Measurements from ENCODE around the gene SOCS7.

Gene SOCS7

DNA sequence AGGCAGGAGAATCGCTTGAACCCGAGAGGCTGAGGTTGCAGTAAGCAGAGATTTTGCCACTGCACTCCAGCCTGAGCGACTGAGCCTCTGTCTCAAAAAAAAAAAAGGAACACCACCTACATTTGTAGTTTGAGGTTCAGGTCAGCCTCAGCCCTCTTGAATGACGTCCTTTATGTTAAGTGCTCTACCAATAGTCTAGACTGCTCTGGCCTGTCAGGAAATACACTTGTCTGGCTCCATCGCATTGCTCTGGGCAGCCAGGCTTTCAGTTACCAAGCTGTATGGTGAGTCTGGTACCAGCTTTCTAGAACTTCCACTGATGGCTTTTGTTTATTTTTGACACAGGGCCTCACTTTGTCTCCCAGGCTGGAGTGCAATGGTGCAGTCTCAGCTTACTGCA is 11.4 kb downstream of the SOCS7 start:
- no peak for DNase-seq

DNA sequence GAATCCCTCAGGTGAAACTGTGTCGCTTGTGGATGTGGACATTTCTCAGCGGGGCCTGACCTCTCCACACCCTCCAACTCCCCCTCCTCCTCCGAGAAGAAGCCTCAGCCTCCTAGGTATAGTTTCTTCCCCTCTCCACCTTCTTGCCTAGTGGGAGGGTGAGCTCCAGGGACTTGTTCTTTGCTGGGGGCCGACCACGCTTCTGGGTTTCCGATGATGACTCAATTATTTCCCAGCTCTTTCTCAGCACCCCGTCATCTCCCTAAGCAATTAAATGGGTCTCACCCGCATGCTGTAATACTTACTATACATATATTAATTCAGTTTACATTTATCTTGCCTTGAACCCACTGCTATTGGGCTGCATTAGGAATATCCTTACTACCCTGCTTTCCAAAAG is 13.1 kb downstream of the SOCS7 start:
- no peak for DNase-seq

DNA sequence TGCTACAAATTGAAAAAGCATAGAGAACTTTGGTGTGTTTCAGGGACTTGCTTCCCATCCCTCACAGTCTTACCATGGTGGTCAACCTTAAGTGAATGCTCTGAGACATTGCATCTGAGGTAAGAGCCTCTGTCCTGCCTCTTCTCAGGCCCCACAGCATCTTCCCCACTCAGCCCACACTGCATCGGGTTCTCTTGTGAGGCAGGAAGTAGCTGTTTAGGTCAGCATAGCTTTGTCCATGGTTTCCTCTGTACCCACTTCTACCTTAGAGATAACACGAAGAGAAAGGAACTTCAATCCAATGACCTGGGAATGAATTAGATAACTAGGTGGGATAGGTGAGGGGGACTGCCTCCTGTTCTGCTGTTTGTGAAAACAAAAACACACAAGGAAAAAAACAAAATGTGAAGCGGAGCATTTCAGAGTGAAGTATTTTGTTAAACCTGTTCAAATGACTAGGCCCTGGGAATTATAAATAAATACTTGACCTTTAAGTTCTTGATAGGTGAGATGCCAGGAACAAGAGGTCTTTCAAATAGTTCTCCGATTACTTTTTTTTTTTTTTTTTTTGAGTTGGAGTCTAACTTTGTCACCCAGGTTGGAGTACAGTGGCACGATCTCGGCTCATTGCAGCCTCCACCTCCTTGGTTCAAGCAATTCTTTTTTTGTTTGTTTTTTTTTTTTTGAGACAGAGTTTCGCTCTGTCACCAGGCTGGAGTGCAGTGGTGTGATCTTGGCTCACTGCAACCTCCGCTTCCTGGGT is 17.7 kb downstream of the SOCS7 start:
- DNase-seq = no peak

DNA sequence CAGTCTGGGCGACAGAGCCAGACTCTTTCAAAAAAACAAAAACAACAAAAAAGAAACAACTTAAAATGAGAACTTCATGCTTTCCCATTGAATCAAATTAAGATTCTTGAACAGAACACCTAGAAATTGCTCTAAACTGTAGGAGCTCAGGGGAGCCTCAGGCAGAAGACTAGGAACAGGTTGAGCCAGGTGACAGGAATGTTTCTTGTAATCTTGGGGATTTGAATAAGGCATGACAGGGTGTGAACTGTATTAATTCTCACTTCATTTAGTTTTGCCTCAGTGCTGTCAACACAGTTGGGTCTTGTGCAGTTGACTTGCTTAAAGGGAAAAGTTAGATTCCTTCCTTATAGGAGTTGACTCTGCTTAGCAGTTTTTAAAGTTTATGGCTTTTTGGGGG is 27.8 kb downstream of the SOCS7 start:
- no peak for DNase-seq

DNA sequence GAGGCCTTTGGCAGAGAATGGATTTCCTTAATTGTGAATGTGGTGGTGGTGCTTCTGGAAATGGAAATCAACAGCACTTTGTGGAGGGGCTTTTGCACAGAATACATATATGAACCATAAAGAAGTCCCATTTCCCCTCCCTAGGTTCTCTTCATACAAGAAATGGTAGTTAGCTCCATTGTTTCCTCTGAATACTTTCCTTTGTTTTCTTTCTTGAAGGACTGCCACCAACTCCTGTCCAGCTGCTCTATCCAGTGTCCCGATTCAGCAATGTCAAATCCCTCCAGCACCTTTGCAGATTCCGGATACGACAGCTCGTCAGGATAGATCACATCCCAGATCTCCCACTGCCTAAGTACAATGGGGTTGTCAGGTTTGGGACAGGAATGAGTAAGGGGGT is 43.4 kb downstream of the SOCS7 start:
- no peak for DNase-seq

DNA sequence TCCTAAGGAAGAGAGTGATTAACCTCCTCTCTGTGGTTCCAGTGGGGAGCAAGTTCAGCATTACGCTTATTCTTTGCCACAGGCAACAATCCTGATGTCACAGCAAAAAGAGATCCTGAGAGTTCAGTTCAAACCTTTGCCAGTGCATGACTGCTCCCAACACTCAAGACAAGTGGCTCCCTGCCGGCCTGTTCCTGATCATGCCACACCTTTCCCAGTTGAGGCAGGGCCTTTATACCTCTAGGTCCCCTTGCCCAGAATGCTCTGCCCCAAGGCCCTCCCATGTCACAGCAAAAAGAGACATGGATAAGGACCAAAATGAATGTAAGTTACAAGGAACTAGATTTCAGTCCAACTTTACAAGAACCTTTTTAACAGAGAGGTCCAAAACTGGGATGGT is 45.6 kb downstream of the SOCS7 start:
- no peak for DNase-seq

DNA sequence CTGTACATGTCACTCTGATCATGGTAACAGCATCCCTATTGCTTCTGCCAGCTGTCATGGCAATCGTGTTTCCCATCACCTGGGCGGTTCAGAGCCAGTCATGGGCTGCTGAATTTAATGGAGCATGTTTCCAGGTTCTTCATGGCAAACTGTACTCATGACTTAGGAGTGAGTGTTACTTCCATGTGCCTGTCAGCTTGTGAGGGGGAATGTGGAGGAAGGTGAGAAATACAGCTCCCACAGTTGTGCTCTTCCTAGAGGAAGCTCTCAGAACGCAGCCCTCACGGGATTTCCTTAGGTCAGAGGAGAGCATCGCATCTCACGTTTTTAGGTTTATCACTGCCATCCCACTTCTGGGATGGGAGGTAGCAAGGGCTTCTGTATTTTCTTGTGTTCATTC is 48.6 kb downstream of the SOCS7 start:
- no peak for DNase-seq

DNA sequence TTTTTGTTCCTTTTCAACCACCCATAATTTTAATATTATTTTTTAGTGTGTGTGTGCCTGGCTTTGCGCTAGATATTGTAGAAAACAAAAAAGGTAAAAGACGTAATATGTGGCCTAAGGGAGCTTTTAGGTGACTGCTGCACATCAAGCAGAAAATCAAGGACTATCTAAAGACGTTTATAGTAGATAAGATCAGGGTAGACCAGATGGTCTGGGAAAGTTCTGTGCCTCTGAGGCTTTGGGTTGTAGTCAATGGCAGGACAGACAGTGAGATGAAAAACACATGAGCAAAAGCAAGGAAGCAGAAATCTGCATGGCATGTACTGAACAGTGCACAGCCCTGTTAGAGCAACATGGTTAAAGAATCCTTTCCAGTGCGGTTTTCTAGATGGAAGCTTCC is 49.8 kb downstream of the SOCS7 start:
- no peak for DNase-seq

DNA sequence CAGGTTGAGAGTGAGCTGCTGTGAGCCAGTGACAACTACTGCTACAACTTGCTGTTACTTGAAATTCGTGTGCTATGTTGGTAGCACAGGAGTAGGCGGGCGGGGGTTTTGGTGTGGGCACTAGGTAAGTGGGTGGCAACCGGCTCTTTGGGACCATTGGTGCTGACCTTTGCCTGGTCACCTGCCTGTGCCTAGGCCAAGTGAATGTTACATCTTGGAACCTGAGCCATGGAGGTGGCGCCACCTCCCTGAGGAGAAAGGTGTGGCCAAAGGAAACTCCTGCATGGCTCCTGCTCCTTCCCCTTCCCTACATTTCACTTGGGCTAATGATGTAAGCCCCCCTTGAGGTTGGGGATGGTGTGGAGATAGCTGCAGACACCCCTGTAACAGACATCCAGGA is 51.3 kb downstream of the SOCS7 start:
- DNase-seq = no peak

DNA sequence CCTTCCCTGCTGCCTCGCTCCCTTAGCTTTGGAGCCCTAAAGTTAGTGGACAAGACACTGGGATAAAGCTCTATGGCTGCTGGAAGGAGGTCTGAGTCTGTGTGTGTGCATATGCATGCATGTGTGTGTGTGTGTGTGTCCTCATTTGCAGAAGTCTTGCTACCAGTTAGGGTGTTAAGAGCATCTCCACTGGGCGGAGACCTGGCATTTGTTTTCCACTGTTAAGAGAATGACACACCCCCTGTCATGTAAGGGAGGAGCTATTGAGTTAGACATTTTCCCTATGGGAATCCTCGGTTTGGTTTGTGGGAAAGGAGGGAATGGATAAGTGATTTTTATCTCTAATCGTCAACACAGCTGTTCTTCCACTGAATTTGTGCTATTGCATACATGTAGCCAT is 51.8 kb downstream of the SOCS7 start:
- no peak for DNase-seq

DNA sequence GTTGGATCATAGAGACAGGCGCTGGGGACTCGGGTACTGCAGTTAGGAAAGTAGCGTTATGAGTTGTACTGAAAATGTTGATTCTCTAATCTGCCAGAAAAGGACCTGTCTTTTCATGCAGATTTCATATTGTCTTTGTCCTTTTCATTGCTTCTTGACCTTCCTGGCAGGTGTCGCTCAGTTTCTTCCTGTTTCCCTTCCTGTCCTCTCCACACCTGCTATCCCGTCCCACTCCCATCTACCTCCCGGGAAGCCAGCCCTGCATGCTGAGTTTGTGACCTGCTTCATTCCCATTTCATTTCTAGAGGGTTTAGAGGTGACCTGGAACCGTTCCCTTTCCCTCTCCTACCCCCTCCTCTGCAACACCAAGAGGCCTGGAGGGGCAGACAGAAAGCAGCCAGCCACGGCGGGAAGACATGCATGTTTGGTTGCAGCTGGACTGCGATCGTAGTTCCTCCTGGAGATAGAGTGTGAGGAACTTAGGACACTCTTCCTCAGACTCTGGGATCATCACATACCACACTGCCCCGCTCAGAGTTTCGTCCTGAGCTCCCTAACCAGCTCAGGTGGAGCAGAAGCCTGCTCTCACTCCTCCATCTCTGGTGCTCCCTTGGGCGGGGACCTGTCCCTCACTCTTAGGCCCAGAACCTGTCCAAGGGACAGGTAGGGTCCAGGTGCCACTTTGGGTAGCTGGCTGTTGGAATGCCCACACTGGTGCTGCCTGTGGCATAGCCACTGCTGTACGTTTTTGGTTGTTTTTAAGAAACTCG is 52.7 kb downstream of the SOCS7 start:
- DNase-seq = no peak

DNA sequence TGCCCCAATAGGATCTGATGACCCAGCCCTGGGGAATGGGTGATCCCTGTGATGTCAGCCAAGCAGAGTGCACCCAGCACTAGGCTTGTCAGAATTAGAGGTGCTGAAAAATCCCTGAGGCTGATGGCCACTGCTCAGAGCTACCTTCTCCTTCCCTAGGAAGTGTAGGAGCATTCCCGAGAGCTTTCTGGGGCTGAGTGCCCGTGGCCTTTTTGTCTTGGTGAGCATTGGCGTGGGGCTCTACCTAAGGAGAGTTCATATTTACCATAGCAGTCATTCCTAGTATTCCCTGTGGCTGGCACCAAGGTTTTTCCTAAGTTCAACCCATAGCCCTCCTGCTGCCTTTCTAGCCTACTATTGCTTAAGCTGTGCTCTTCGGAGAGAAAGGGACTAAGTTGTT is 54.0 kb downstream of the SOCS7 start:
- DNase-seq = no peak

DNA sequence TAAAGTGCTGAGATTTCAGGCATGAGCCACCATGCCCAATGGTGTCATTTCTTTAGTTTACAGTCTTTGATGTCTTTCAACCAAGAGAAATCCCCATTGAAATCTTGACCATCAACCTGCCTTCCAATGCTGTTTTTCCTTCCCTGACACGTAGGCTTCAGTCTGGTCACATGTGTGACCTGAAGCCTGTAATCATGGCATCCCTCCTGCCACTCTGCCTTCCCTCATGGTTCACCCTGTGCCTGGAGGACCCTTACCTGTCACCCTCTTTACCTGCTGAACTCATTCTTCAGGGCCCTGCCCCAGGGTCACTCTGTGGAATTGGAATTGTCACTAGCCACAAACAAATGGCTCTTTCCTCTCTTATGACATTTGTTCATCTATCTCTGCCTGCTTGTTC is 58.6 kb downstream of the SOCS7 start:
- DNase-seq = no peak

DNA sequence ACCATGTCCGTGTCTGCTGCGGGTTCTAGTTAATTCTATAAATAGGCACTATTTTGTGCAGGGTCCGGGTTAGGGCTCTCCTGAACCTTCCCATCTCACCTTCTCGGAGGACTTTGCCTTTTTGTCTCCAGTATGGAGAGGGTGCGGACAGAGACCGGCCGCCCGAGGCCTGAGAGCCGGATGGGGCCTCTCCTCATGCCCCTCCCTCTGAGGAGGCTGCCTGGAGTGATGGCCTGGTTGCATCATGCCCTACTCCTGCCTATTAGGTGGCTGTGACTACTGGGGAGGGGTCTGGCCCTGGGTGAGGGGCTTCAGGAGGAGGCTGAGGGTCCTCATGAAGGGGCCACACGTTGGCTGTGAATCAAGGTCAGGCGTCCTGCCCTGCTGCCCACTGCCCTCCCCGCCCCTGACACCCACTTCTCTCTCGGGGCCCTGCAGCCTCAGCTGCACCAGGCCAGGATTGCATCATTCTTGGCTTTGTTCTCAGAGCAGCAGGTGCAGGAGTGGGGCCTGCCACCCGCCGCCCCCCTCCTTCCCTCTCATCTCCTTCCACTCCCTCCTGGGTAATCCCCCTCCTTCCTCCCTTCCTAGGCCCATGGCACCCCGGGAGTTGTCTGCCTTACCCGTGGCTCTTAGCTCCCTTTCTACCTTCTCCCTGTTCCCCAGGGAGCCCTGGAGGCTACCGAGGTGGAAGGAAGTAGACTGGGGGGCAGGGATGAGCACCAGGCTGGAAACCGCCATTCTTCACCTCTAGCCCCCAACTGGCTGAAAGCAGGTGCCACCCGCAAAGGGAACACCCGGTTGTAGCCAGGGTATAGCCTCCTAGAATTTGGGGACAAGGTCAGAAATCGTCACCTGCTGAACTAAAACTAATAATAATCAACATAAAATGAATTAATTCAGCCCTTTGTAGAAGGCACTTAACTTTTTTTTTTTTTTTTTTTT is 63.9 kb downstream of the SOCS7 start:
- peak in 3 of 4 experiments; percentile 20 to 54 (median 40) for DNase-seq

DNA sequence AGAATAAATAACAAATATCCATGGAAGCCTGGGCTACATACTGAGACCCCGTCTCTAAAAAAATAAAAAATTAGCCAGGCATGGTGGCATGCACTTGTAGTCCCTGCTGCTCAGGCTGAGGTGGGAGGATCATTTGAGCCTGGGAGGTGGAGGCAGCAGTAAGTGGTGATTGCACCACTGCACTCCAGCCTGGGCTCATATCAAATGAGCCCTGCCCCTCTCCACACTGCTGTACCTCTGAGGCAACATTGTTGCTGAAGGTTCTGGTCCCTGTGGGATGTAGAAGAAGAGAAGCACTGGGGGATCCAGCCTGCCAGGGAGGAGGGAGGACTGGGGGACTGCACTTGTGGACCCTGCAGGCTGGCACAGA is 65.2 kb downstream of the SOCS7 start:
- peak in 3 of 4 experiments; percentile 22 to 39 (median 25) for DNase-seq

DNA sequence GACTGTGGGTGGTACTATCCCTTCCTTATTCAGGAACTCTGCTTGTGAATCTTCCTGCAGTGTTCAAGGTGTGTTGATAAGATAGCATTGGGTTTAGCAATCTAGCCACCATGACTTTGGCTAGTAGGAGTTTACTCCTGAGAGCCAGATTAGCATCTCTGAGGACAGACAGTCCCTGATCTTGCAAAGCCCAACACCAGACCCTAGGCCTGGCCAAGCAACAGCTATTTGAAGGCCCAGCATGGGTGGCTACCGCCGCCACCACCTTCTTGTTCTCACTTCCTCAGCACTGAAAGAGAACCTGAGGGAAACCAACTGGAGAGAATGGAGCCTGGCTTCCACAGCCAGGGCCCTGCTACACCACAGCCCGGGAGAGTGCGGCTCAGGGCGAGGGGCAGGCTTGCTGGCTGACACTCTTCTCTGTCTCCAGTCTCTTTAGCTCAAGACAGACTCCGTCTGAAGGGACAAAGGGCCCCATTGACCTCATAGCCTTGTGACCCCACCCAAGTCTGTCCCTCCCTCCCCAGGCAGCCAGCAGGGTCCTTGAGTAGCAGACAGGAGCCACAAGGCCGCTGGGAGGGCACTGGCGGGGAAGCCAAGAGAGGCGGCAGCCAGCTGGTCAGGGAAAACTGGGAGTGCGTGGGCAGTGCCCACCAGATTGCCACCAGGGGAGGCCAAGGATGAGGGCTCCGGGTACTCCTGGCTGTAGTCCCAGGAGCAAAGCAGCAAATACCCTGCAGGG is 65.7 kb downstream of the SOCS7 start:
- peak in 1 of 4 experiments; percentile 26 for DNase-seq

DNA sequence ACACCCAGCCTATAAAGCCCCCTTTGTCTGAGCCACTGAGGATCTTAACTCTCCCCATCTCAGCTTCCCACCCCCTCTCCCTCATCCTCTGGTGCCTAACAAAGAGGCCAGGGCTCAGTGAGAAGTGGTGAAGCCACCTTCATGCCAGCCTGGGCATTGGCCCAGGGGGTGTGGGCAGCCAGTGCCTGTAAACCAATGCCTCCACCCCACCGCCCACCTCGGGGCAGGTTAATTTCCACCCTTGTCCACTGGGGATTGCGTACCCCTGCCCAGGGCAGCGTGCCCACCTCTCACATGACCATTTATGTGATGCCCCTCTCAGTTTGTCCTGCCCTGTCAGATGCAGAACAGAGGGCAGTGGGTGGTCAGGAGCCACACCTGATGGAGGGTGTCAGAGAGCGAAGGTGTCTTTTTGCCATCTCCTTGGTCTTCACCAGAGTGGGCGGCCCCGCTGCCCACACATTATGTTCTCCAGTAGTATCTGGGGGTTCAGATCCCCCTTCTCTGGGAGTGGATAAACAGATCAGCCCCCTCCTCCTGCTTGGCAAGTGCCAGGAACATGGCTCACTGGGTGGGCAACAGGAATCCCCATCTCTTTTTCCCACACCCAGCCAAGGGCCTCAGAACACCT is 66.5 kb downstream of the SOCS7 start:
- no peak for DNase-seq

DNA sequence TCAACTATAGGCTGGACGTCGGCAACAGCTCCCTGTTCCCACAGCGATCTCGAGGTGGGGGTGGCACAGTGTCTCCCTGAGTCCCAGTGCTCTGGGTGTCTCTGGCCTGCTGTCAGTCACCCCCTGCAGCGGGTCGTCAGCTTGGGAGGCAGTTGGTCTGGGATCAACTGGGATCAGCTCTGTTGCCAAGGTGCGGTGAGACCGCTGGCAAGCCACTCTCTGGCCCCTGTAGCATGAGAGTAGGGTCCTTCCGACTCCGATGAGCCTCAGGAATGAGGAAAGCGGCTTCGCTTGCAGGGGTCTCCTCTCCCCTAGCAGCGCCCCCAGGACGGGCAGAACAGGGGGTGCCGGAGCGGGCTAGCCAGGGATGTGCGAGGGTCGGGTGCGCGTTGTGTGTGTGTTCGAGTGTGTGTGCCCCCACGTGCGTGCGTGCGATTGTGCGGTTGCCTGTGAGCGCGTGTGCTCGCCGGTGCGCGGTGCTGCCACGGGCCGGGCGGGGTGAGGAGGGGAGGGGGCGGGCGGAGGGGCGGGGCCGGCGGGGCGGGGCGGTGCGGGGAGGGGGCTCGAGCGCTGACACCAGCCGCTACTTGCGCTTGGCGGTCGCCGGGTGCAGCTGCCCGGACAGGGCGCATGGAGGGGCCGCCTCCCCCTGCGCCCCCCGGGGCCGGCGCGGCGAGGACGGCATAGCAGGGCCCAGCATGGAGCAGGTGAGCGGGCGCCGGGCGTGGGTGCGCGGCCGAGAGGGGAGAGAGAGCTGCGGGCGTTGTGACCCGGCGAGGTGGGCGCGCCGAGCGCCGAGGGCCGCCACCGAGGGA is 67.3 kb downstream of the SOCS7 start:
- DNase-seq = no peak

DNA sequence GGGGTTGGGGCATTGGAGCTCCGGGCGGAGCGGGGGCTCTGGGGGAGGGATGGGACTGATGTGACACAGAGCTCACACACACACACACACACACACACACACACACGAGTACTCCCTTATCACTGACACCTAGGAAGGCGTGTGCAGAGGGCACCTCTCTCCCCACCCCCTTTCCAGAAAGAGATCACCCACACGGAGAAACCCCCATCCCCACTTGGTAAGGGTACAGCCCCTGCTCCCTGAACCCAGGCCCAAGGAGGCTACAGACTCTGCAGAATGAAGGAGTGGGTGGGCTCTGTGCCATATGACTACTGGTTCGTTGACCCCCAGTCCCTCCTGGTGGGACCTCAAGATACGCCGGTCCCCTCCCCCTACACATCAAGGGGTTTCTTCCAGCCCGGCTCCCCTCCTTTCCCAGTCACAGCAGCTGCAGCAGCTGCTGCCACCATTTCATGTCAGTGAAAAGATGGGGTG is 67.9 kb downstream of the SOCS7 start:
- no peak for DNase-seq

DNA sequence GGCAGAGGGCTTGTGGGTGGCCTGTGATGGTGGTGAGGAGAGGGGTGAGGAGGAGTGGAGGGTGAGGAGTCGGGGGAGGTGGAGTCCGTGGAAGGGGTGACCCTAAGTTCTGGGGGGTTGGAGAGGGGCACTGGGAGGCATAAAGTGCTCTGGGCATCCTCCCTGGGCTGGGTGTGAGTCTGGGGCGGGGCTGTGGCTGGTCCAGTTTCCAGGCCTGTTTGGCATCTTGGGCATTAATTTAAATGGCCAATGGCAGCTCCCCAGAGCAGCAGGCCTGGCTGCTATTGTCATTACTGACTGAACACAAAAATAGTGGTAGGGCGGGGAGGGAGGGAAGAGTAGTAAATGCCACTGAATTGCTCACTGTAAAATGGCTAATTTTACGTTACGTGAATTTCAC is 68.9 kb downstream of the SOCS7 start:
- no peak for DNase-seq
